Dedifferentiated amniotic fluid mesenchymal stem cell (primary cell): ENCODE data around the gene ANGPTL8.

Experiments
- DNase-seq: peaks from one replicate; pipeline ENCODE4 v3.0.0-alpha.2; 2016; ENCODE audit errors: extremely low spot score

ANGPTL8 gene, protein sequence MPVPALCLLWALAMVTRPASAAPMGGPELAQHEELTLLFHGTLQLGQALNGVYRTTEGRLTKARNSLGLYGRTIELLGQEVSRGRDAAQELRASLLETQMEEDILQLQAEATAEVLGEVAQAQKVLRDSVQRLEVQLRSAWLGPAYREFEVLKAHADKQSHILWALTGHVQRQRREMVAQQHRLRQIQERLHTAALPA

DNA sequence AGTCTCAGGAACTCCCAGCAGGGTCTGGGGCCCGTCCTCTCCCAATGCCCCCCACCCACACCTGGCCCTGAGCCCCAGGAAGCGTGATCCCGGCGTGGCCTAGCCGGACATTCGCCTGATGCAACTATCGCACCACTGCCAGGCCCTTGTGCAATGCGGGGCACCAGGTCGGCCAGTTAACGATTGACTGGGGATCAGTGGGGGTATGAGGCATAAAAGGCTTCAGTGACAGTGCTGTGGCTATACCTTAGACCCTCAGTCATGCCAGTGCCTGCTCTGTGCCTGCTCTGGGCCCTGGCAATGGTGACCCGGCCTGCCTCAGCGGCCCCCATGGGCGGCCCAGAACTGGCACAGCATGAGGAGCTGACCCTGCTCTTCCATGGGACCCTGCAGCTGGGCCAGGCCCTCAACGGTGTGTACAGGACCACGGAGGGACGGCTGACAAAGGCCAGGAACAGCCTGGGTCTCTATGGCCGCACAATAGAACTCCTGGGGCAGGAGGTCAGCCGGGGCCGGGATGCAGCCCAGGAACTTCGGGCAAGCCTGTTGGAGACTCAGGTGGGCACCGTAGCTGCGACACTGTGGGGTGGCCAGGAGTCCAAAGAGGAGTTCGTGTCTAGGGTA, at the start of gene ANGPTL8:
ANGPTL8 (plus strand) TSS at position 243 of the 624 bp plus-strand sequence; CDS start at position 262, 19 bp downstream.
- no peak for DNase-seq

DNA sequence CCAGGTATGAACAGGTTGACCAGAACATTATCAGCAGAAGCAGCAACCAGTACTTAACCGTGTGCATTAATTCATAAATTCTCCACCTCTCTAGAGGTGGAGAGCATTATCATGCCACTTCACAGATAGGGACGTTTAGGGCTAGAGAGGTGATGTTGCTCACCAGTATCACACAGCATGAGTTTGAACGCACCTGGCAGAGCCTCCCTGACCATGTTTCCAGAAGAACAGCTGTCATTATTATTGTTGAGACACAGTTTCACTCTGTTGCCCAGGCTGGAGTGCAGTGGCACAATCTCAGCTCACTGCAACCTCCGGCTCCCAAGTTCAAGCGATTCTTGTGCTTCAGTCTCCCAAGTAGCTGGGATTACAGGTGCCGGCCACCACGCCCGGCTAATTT, 48.9 kb upstream of the ANGPTL8 start:
- DNase-seq, result no peak

DNA sequence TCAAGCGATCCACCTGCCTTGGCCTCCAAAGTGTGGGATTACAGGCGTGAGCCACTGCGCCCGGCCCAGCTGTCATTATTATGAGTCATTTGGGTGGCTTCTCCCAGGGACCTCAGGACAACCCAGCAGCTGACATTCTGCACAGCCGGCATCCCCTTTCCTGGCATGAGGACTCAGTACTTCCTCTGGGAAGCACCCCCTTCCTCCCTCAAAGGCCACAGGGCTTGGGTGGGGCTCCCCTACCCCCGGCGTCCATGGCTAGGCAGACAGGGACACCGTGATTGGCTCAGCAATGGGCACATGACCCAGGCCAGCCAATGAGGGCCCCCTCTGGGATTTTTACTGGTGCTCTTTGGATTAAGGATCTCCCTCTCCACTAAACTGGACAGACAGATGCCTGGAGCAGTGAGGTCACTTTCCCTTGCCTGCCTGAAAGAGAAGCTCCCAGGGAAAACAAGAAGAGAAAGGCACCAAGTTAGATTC, 48.1 kb upstream of the ANGPTL8 start:
- peak; percentile 39 for DNase-seq

DNA sequence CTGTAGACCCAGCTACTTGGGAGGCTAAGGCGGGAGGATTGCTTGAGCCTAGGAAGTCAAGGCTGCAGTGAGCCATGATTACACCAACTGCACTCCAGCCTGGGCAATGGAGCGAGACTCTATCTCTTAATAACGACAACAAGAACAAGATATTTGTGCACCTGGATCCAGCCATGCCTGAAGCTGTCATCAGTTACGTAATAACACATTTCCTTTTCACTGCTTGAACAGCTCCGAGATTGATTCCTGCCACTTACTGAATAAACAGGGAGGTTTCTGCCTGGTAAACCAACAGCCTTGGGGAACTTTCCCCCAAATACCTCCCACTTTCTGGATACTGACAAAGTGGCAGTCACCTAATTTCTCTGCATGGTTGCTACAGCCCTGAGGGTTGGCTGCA, 47.5 kb upstream of the ANGPTL8 start:
- no peak for DNase-seq

DNA sequence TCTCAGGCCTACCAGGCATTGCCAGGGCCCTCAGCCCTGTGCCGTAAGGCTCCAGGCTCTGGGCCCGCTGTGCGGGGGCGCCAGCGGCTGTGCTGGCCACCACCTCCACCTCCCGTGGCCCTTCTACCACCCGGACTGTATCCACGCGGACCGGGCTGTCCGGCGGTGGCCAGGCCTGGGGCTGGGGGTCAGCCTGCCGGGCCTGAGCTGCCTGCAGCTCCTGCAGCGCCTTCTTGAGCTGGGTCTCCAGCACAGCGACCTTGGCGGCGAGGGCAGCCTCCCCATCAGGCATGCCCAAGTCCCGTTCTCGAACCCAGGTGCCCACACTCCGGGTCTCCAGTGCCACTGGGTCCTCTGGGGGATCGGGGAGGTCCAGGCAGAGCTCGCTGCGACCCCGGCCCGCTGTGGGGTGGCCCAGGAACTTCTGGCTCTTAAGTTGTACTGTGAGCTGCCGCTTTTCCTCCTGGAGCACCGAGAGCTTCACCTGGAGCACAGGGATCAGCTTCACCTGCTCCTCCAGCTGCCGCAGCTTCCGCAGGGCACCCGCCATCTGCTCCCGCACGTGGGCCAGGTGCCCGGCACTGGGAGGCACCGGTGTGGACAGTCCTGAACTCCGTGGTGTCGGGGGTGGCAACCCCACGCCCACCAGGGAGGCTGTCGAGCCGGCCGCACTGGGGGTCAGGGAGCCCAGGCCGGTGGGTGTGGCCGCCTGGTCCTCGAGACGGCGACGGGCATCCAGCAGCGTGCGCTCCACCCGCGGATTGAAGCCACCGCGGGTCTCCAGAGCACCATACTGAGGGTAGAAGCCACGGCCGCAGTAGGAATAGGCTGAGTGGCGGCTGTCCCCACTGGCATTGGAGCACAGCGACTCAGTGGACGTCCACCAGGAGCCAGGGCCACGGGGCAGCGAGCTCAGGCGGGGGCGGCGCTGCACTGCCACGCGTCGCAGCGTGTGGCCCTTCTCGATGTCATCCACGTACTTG, 46.2 kb upstream of the ANGPTL8 start:
- no peak for DNase-seq

DNA sequence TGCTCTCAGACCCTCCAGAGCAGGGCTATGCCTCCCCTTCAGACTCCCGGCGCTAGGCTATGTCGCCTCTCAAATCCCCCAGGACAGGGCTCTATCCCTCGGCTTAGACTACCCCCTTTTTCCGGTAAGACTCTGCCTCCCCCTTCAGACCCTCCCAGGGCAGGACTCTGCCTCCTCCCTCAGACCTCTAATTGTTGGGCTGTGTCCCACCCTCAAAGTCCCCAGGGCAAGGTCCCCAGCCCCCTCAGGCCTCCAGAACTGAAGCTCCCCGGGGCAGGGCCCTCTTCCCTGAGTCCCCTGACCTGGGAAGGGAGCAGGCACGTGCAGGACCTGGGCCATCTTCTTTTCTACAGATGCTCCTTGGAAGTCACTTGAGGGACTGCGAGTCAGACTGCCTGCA, 45.2 kb upstream of the ANGPTL8 start:
- DNase-seq, result no peak

DNA sequence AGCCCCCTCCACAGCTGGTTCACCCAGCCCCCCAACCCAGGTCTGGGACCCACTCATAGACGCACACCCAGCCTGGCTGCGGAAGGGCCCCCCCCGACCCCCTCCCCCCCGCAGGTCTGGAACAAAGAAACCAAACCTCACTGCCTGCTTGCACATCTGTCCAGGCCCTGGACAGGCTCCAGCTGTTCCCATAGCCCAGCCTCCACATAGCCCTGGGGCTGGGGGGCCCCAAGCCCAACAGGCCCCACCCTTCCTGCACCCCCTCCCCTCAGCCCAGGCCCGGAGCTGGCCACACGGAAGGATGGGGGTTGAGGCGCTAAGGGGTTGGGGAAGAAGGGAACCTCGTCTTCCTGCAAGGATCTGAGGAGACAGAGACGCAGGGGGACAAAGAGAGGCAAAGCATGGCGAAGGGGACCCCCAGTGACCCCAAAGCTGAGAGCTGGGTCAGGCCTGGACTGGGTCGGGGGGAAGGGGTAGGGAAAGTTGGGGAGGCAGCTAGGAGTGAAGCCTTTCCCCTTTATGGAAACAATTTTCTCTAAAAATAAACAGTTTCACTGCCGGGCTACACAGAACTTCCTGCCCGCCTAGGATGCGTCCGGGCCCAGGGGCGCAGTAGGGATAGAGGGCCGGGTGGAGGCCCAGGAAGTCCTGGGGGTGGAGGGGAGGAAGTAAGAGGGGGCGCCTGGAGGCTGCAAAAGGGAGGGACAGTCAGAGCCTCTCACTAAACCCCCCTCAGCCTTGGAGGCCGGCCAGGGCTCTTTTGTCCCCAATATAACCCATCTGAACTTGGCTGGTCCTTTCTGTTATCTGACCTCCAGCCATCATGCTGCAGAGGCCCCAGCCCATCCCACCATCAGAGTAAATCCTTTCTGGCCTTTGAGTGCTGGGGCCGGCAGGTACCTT, 44.5 kb upstream of the ANGPTL8 start:
- no peak for DNase-seq

DNA sequence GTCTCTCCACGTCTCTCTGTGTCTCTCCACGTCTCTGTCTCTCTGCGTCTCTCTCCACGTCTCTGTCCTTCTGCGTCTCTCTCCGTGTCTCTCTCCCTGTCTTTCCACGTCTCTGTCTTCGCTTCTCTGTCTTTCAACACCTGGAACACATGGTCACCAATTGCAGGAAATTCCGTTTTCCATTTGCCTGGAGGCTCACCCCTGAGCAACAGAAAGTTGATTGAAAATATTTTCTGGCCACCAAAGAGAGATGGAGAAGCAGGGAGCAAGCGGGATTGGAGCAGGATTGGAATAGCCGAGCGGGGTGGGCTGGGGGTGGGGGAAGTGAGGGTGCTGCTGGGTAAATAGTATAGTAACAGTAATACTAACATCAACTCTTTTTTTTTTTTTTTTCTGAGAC, 43.7 kb upstream of the ANGPTL8 start:
- no peak for DNase-seq

DNA sequence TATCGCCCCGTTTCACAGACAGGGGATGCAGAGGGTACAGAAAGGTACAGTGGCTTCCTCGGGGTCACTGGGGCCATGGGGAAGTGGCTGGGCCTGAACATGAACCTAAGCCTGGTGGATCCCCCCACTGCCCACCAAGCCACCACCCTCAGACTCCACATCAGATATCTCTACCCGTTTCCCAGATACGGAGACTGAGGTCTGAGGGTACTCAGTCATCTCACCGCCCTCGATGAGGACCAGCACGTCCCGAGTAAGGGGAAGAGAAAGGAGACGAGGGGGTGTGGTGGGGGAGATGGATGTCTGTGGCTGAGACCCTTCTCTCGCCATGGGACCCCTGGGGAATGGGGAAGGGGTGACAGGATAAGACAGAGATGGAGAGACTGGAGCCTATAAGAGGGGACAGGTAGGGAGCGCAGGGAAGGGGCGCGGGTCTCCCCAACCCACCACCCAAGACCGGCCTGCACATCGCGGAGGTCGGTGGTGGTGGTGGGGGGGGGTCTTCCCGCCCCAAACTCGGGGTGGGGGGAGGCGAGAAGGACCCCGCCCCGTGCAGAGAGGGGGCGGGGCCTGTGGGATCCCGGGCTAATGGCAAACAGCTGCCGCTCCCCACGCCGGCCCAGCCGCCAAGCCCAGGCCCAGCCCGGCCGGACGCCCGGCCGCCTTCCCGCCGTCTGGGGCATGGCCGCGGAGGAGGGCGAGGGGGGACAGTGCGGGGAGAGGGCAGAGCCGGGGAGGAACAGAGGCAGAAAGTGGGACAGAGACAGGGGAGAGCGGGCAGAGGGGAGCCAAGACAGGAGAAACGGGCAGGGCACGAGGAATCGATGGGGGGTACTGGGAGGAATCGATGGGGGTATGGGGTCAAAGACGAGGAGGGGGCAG, 42.8 kb upstream of the ANGPTL8 start:
- no peak for DNase-seq

DNA sequence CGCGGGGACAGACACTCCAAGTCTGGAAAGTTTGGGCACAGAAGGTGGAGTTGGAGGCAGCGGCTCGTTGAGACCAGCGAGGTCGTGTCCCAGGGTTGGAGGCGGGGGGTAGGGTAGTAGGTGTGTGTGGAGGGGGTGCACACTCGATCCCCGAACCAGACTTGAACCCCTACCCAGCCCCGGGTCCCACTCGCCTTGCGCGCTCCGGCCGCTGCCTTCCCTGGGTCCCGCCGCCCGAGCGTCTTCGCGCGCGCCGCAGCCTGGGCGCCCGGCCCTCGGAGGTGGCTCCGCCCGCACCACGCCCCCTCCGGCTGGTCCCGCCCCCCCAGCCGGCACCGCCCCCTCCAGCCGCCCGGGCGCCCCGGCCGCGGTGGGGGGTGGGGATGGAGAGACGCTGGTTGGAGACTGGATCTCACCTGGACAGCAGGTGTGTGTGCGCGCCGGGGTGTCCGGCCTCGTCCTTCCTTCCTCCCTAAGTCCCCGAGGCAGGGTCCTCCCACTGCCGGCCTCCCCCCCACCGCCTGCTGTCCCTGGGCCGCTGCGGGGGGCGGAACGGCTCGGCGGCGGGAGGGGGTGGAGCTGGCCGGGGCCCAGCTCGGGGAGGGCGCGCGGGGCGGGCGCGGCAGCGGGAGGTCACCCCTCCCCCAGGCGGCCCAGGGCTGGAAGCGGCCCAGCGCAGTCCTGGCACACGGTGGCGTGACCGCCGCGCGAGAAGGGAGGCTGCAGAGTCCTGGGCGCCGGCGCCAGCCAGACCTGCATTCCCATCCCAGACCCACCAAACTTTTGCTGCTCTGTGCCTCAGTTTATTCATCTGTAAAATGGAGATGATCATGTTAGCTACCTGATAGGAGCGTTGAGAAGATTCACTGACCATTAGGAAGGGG, 41.9 kb upstream of the ANGPTL8 start, which contains the start of gene KANK2:
KANK2 (minus strand) TSS at position 255 of the 884 bp plus-strand sequence. CDS start 3,034 bp downstream, outside the sequence.
- DNase-seq, result peak; percentile 48

DNA sequence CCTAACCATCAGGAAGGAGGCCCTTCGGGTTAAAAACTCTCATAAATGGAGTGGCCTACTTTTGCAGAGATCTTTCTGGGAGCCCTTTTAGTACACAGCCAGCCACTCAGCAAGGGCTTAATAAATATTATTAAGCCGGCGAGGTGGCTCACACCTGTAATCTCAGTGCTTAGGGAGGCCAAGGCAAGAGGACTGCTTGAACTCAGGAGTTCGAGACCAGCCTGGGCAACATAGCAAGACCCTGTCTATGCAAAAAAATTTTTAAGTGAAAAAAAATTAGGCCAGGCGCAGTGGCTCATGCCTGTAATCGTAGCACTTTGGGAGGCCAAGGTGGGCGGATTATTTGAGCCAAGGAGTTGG, 41.3 kb upstream of the ANGPTL8 start:
- DNase-seq, result no peak

DNA sequence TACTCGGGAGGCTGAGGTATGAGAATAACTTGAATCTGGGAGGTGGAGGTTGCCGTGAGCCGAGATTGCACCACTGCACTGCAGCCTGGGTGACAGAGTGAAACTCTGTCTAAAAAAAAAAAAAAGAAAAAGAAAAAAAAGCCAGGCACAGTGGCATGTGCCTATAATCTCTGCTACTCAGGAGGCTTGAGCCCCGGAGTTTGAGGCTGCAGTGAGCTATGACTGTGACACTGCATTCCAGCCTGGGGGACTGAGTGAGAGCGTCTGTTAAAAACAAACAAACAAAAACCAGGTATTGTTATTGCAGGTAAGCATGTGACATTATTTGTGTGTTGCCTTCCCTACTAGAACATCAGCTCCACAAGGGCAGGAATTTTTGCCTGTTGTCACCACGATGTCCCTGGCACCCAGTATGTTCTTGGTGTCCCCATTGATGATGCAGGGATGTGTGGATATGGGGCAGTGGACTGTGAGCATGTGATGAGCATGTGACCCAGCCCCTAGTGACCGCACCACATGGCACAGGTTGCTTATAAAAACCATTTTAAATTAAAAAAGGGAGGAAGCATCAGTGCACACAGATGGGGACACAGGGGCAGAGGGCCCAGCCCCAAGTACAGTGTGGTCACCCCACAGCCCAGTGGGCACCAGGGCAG, 40.5 kb upstream of the ANGPTL8 start:
- DNase-seq, result no peak

DNA sequence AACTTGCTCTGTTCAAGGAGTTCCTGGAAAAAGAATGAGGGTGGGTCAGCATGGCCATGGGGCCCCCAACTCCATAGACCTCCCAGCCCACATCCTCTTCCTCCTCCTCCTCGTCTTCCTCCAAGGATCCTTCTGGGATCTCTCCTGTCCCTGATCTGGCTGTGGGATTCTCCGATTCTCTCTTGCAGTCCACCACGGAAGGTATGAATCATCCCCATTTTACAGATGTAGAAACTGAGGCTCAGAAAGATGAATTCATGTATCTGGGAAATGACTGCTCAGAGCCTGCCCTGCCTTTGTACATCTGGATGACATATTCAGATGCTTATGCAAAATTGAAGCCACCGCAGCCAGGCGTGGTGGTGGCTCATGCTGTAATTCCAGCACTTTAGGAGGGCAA, 39.9 kb upstream of the ANGPTL8 start:
- no peak for DNase-seq

DNA sequence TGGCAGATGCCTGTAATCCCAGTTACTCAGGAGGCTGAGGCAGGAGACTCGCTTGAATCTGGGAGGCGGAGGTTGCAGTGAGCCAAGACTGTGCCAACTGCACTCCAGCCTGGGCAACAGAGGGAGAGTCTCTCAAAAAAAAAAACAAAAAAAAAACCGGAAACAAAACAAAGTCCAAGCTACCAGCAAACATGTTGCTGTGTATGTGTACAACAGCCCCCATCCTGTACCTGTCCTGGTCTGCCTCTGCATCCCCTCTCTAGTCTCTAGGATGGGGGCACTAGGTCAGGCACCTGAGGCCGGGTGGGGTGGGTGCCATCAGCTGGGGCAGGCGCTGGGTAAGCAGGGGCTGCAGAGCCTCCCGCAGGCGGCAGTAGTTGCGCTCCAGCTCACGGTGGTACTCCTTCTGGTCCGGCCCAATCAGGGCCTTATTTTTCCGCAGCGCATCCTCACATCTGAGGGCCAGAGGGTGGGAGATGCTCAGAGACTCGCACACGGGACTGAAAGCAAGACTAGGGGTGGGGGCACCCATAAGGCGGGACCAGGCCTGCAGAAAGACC, 39.3 kb upstream of the ANGPTL8 start:
- DNase-seq, result no peak

DNA sequence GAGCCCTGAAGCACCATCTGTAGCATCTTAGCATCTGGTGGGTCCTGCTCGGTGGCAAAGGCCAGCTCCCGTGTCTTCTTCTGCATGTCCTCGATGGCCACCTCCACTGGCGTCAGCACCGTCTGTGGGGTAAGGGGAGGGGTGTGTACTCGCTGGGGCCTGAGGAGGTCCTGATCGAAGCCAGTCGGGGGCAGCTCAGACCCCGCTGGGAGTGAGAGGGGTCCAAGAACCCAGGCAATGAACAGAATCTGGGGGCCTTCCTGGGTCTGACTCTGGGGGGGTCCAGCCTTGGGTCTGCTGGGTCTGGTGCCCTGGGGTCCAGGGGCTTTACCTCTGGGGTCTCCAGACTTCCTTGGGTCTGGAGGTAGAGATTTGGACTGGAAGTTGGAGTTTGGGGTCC, 38.5 kb upstream of the ANGPTL8 start:
- DNase-seq, result no peak

DNA sequence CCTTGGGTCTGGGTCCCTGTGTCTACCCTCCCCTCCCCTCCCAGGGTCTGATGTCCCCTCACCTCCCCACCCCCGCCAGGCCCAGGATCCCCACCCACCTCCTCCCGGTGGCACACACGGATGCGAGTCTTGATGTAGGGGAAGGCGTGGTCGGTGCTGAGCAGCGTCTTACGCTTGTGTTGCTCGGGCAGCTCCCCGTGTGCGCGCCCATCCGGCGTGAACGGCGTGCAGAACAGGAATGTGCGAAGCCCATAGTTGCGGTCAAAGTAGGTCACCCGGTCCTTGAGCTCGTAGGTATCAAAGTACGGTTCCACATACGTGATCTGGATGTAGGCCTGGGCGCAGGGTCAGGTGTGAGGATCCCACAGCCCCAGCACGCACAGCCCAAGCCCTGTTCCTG, 37.6 kb upstream of the ANGPTL8 start:
- no peak for DNase-seq

DNA sequence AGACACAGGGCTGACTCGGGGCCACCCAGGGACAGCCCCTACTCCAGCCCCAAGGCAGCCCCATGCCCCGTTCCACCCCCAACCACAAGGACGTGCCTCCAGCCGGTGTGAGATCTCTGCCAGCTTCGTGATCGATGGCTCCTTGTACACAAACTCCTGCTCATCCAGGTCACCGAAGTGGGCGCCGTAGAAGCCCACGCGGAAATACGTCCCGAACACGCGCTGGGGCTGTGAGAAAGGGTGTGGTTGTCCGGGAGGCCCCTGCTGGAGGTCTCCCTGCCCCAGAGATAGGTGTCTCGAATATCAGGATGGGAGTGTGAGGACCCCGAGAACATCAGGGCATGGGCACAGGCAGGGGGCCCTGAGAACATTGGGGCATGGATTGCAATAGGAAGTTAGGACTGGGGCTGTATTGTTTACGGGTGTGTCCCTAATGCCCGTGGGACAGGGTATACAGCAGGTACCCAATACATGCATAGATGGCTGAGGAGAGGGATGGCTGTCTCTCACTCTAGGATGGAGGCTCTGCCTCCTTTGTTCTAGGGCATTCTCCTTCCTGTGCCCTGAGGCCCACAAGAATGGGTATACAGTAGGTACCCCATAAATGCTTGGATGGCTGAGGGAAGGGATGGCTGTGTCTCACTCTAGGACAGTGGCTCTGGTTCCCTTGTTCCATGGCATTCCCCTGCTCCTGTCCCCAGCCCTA, 36.8 kb upstream of the ANGPTL8 start:
- DNase-seq, result no peak
